AG09319 (cell line): Measurements from ENCODE around the gene DOCK10.

Experiments used
- DNase-seq: peaks from one replicate; pipeline ENCODE4 v3.0.0-alpha.2; 2010; ENCODE audit warnings: low read depth; ENCODE audit errors: extremely low read depth
- TF ChIP-seq, protein P1 (sequence below): IDR thresholded peaks from 2 replicates; pipeline ENCODE4 v1.5.1; 2011; ENCODE audit warnings: low read depth, mild to moderate bottlenecking, inconsistent platforms, low read length, moderate library complexity

DOCK10 gene

DNA sequence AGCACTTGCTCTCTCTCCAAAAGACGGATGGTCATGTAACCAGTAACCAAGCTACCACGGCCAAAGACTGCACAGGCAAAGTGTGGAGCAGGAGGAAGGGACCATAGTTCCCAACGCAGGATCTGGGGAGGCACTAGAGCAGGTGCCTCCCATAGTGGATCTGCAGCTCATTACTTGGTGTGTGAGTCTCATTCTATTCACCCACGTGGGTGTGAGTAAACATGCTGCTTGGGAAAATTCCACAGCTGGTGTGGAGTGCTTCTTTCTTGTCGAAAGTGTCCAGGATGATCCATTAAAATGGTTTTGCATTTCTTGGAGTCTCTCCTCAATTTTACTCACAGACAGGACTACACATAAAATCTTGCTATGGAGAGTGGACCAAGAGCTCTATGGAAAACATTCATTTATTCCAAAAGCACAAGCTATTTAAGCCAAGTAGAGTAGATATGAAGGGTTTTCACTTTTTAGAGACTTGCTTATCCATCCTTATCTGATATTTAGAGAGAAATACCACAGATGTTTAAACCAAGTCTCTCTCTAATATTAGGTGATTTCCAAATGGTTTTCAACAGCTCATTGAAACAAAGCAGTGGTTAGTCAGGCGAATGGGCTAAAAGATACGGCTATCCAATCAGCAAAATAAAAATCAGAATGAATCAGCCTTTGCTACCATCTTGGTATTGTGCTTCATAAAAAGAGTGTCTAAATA, 221.8 kb downstream of the DOCK10 start:
- DNase-seq: no peak
- TF ChIP-seq, protein P1, sequence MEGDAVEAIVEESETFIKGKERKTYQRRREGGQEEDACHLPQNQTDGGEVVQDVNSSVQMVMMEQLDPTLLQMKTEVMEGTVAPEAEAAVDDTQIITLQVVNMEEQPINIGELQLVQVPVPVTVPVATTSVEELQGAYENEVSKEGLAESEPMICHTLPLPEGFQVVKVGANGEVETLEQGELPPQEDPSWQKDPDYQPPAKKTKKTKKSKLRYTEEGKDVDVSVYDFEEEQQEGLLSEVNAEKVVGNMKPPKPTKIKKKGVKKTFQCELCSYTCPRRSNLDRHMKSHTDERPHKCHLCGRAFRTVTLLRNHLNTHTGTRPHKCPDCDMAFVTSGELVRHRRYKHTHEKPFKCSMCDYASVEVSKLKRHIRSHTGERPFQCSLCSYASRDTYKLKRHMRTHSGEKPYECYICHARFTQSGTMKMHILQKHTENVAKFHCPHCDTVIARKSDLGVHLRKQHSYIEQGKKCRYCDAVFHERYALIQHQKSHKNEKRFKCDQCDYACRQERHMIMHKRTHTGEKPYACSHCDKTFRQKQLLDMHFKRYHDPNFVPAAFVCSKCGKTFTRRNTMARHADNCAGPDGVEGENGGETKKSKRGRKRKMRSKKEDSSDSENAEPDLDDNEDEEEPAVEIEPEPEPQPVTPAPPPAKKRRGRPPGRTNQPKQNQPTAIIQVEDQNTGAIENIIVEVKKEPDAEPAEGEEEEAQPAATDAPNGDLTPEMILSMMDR: no peak

DNA sequence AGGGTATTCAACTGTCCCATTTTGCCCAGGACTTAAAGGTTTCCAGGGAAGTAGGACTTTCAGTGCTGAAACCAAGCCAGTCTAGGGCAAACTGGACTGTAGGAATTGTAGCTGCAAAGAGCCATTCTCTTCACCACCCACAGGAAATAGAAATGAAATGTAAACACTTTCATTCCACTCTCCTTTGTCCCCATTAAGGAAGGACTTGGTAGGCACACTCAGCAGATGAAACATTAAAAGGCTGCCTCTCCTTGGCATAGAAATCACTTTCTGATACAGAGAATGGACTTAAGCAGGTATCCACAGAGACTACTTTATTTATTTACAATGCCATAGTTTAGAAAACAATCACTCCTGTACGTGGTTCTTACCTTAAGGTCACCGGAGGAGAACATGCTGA, 223.2 kb downstream of the DOCK10 start:
- TF ChIP-seq, protein P1: no peak
- no peak for DNase-seq

GRCh38 chr2:224817676-224818075, 224.6 kb downstream of the DOCK10 start:
- TF ChIP-seq, protein P1: no peak
- DNase-seq: no peak

DNA sequence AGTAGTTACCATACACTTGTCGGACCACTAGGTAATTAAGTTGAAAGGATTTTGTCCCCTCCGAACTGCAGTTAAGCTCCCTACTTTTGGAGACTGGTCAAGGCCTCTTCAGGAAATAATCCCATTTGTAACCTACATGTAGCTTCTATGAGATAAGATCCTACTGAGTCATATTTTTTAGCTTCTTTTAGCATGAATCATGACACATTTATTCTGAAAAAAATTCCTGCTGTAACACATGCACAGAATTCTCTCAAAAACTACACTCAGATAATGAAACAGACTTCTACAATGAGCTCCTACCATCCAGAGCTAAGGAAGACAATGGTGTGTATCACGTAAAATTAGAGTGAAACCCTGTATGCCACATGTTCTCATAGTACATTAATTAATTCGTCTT, 225.5 kb downstream of the DOCK10 start:
- TF ChIP-seq, protein P1: no peak
- no peak for DNase-seq

GRCh38 chr2:224813578-224813977, 228.7 kb downstream of the DOCK10 start:
- TF ChIP-seq, protein P1: no peak
- no peak for DNase-seq

GRCh38 chr2:224807153-224807964, 234.9 kb downstream of the DOCK10 start:
- TF ChIP-seq, protein P1: no peak
- no peak for DNase-seq

GRCh38 chr2:224803930-224804329, 238.3 kb downstream of the DOCK10 start:
- TF ChIP-seq, protein P1: no peak
- DNase-seq: no peak
